Endothelial cell of umbilical vein (primary cell): ENCODE measurements around the gene PHYH.

Experiments
- CTCF ChIP-seq, 2 donors: IDR thresholded peaks; 1 replicate in 1 of 2; 2 replicates in 1 of 2; pipeline ENCODE4 v1.5.1; 2011; ENCODE audit warnings: low read length in 2 of 2, mild to moderate bottlenecking in 2 of 2, moderate library complexity in 2 of 2, control low read depth in 1 of 2, inconsistent platforms in 1 of 2, low read depth in 1 of 2; ENCODE audit not compliant: insufficient read depth in 1 of 2; ENCODE audit errors: extremely low read depth in 1 of 2
- EZH2 ChIP-seq: IDR thresholded peaks from 2 replicates; pipeline ENCODE4 v1.6.1; 2012; ENCODE audit warnings: borderline replicate concordance, low read depth, mild to moderate bottlenecking, moderate library complexity, low read length, inconsistent platforms; ENCODE audit not compliant: severe bottlenecking
- FOS ChIP-seq: IDR thresholded peaks from 2 replicates; pipeline ENCODE4 v1.6.1; 2011; ENCODE audit warnings: mild to moderate bottlenecking, low read length, moderate library complexity, borderline replicate concordance; ENCODE audit not compliant: insufficient read depth
- JUN ChIP-seq: IDR thresholded peaks from 2 replicates; pipeline ENCODE4 v1.6.1; 2011; ENCODE audit warnings: borderline replicate concordance, low read depth; ENCODE audit not compliant: insufficient read length, insufficient read depth
- MAX ChIP-seq: IDR thresholded peaks from 2 replicates; pipeline ENCODE4 v1.6.1; 2011; ENCODE audit not compliant: insufficient read depth, insufficient read length
- POLR2A ChIP-seq: IDR thresholded peaks from 2 replicates; pipeline ENCODE4 v1.6.1; 2012; ENCODE audit warnings: low read depth, mild to moderate bottlenecking, control low read depth, low read length
- POLR2AphosphoS5 ChIP-seq: IDR thresholded peaks from 2 replicates; pipeline ENCODE4 v1.6.1; 2012; ENCODE audit warnings: low read depth, mild to moderate bottlenecking, control low read depth, low read length, moderate library complexity; ENCODE audit not compliant: insufficient read depth

DNA sequence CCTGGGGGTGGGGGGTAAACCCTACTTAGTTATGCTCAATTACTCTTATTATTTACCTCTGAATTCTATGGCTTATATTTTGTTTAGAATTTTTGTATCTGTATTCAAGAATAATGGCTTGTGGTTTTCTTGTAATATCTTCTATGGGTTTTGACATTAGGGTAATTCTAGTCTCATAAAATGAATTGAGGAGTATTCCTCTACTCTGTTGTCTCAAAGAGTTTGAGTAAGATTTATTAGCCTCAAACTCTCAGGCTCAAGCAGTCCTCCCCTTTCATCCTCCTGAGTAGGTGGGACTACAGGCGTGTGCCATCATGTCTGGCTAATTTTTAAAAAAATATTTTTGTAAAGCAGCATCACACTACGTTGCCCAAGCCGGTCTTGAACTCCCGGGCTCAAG is 46.1 kb downstream of the PHYH start:
- TF ChIP-seq CTCF (IDR thresholded peaks at IDR 0.05; ENCODE audit: extremely low read depth in 1 of 2, insufficient read depth in 1 of 2, low read depth in 1 of 2, low read length in 2 of 2) (no peak), POLR2AphosphoS5 (no peak), POLR2A (no peak), EZH2 (no peak), FOS (no peak), JUN (no peak), MAX (no peak)
